Mucosa of descending colon (tissue), 3 donors: ENCODE data around the gene UVSSA. TPM values are rescaled to one million over a fixed set of nuclear protein-coding genes. Genes with fewer than 3 reads are reported as not detected.
A peak's percentile ranks its signal among the peaks of the same experiment; 100 is the strongest.

ENCODE experiments used
- ATAC-seq: fragments of 200-7000 bp; cut with Tn5 transposase; one replicate; pipeline ENCODE4 v1.9.1; 2020; ENCODE audit warnings: mild to moderate bottlenecking, moderate library complexity
- DNase-seq, 3 donors: peaks; one replicate each; pipeline ENCODE4 v3.0.0-alpha.2; 2020
- H3K36me3 ChIP-seq: fragments of 200-600 bp; one replicate; pipeline ENCODE4 v1.8.0; 2021; ENCODE audit warnings: low read depth, mild to moderate bottlenecking
- H3K4me1 ChIP-seq: fragments of 200-600 bp; one replicate; pipeline ENCODE4 v1.8.0; 2021; ENCODE audit warnings: low read depth, mild to moderate bottlenecking
- H3K4me3 ChIP-seq: fragments of 200-600 bp; one replicate; pipeline ENCODE4 v1.8.0; 2021; ENCODE audit warnings: mild to moderate bottlenecking
- H3K9me3 ChIP-seq: fragments of 200-600 bp; one replicate; pipeline ENCODE4 v1.8.0; 2021; ENCODE audit warnings: mild to moderate bottlenecking
- intact Hi-C, 2 donors: fragments of 100-400 bp; cut with DNase I in 1 of 2; cut with micrococcal nuclease in 1 of 2; formaldehyde crosslinking; loops; one replicate each; pipeline versions ENCODE4 v1.11.0 to v1.11.1; 2022; cut with DNase I, micrococcal nuclease
- total RNA-seq, 3 donors: library from RNA; stranded (reverse); fragmentation: NEBNext Ultra II Directional in 2 of 3; extraction: Animal tissue kit (Norgen Biotek cat#: 25700) in 2 of 3; gene quantifications; one replicate each; pipeline versions ENCODE4 v1.2.1 to v1.2.4, GENCODE V29; 2021 to 2023
- TF ChIP-seq, protein P1 (sequence below): fragments of 200-600 bp; IDR thresholded peaks from one replicate; pipeline ENCODE4 v1.8.0; 2022; ENCODE audit warnings: antibody characterized with exemption, mild to moderate bottlenecking
- donor health status: DM: no; HTN: no; CAD: no; lungs with moderate emphysema.
- donor health status: DM: no; HTN: no; CAD: no.
- donor health status: DM: no; HTN: yes; CAD: no.

UVSSA gene
- total RNA-seq, 3 donors from 2014 or later: 31.7 to 39.9 (median 36.8) TPM

DNA sequence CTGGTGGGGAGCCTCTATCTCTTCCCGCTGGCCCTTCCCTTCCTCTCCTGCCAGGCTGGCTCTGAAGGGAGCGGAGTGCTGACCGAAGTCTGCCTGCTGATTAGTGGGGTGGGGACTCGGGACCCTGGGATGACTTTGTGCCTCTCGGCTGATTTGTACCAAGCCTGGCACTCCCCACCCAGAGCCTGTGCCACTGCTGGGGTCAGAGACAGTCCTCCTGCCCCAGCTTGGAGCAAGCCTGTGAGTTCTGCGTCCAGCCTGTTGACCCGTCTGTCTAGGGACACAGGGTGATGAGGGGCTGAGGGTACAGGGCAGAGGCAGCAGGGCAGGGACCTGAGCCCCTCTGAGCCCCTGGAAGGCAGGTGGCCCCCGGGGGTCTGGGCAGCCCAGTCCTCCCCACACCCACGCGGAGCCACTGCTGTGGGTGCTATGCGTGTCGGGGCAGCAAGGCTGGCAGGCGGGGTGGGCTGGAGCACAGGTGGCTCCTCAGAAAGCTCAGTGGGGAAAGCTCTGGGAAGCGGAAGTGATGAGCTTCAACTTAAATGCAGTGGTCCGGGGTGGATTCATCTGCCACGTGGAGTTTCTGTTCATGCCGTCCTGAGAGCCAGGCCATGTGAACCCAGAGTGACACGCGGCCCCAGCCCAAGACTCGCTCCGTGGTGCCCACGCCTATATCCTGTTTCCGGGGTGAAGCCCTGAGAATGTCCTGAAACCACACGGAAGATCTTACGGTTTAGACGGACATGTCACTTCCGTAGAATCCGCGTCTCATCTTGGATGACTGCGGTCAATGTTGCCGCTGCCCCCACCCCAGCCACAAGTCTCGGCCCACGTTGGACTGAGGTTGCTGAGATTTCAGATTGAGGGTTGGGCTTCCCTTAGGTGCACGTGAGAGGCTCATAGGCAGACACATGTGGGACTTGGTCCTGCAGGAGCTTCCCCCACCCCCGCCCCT, 21.1 kb upstream of the UVSSA start:
- TF ChIP-seq, protein P1, sequence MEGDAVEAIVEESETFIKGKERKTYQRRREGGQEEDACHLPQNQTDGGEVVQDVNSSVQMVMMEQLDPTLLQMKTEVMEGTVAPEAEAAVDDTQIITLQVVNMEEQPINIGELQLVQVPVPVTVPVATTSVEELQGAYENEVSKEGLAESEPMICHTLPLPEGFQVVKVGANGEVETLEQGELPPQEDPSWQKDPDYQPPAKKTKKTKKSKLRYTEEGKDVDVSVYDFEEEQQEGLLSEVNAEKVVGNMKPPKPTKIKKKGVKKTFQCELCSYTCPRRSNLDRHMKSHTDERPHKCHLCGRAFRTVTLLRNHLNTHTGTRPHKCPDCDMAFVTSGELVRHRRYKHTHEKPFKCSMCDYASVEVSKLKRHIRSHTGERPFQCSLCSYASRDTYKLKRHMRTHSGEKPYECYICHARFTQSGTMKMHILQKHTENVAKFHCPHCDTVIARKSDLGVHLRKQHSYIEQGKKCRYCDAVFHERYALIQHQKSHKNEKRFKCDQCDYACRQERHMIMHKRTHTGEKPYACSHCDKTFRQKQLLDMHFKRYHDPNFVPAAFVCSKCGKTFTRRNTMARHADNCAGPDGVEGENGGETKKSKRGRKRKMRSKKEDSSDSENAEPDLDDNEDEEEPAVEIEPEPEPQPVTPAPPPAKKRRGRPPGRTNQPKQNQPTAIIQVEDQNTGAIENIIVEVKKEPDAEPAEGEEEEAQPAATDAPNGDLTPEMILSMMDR: no peak

DNA sequence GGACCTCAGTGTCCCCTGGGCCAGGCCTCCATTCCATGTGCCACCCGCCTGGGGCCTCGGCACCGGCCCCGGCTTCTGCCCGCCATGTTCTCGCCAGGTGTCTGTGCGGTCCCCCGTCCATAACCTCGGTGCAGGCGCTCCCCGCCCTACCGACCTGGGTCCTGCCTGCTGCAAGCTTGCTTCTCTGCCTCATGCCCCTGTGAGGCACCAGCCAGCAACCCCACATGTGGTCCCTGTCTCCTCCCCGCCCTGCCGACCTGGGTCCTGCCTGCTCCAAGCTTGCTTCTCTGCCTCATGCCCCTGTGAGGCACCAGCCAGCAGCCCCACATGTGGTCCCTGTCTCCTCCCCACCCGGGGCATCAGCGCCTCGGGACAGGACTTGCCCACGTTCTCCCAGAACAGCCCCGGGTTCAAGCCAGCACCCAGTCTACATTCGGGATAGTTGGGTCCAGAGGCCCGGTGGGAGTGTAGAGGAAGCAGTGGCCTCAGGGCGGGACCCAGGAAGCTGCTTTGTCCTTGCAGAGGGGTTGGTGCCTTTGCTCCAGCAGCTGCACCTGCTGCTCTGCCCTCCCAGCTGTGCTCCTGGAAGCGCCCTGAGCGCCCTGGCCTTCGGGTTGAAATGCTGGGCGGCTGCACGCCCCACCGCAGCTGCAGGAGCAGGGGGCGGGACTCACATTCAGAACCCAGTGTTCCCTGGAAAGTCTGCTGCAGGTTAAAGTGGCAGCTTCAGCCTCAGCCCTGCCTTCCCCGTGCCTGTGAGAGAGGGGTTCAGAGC, 20.1 kb upstream of the UVSSA start:
- H3K4me3 ChIP-seq: no peak overlapping the region
- intact Hi-C loops: no loop called here
- H3K4me1 ChIP-seq: peaks cover 5% of the 10 kb centered on the region
- no peaks in the 10 kb centered on the region for H3K36me3 ChIP-seq
- ATAC-seq (no peak), DNase-seq (peak in 1 of 3 donors; percentile 17)
- TF ChIP-seq, protein P1: no peak
- no peaks in the 10 kb centered on the region for H3K9me3 ChIP-seq

More for the DNA sequence above, 21.1 kb upstream of the UVSSA start:
- intact Hi-C loops: no loop called here
- Histone ChIP-seq H3K9me3 (no peaks in the 10 kb centered on the region), H3K4me1 (peaks cover 5% of the 10 kb centered on the region), H3K4me3 (no peak overlapping the region), H3K36me3 (no peaks in the 10 kb centered on the region)
- DNase-seq (peak in 1 of 3 donors; percentile 22), ATAC-seq (no peak)

DNA sequence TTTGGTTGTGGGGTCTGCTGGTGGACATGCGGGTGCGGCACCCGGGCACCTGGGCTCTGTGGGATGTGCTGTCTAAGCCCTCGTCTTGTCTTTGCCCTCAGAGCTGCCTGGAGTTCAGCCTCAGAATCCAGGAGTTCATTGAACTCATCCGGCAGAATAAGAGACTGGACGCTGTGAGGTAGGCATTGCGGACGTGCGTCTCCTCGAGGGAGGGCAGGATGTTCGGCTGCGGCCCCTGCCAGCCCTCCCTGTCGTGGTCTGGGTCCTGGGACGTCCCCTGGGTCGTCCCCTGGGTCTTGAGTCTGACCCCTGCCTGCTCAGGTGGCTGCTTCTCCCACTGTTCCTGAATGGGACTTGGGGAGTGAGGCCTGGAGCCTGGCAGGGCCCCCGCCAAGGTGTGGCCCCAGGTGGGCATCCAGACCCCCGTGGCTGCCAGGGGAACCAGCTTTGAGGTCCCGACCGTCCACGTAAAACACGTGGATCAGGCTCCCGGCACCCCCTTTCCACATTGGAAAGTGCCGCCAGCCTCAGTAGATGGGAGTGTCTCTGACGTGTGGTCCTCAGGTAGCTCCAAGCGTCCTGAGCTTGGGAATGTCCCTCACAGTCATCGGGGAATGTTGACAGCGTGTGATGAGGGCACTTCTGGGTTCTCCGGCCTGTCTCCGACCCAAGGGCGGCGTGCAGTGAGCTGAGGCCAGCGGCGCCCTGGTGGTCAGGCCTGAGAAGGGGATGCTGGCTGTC, 19.3 kb upstream of the UVSSA start:
- ATAC-seq (no peak), DNase-seq (no peak)
- Histone ChIP-seq H3K36me3 (no peaks in the 10 kb centered on the region), H3K4me3 (no peak overlapping the region), H3K9me3 (no peaks in the 10 kb centered on the region), H3K4me1 (peaks cover 5% of the 10 kb centered on the region)
- intact Hi-C loops: no loop called here
- TF ChIP-seq, protein P1: no peak

DNA sequence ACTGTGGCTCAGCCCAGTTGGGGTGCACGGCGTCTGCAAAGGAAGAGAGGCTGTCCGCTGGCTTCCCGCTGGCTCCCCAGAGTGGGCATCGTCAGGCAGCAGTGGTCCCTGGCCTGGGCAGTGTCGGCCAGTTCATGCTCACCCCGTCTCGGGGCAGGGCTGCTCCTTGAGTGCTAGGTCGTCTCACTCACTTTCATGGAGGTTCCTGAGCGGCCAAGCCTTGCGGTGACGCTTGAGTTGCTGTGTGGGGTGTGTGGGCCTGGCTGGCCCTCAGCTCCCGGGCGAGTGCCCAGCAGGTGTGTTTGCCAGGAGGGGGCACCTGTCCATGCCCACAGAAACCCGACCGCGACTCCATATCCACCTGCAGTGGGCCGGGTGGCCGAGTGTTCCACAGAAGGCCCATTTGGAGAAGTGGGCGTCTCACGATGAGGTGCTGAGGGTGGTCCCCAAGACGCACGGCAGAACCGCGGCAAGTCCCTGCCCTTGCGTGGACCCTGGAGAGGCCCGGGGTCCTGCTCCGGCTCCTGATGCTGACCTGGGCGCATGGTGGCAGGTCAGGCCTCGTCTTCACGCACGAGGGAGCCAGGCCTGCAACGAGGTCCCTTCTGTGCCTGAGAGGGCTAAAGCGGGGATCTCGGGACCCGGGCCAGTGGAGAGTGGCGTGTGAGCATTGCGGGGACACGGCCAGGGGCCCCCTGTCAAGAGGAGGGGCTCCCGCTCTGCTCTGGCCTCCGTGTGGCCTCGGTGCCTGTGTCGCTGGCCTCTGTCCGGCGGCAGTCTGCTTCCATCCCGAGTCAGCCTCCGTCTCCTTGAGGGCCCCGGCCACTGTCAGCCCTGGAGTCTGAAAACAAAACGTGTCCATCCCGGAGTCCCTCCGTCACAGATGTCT, 18.5 kb upstream of the UVSSA start:
- Histone ChIP-seq H3K36me3 (no peaks in the 10 kb centered on the region), H3K4me3 (no peak overlapping the region), H3K9me3 (no peaks in the 10 kb centered on the region), H3K4me1 (peaks cover 5% of the 10 kb centered on the region)
- no peak for ATAC-seq
- peak in 1 of 3 donors; percentile 52 for DNase-seq
- TF ChIP-seq, protein P1: no peak
- intact Hi-C loops: no loop called here
